ENCODE measurements around the gene THSD7A.

Gene THSD7A

GRCh38 chr7:11505471-11505985, 326.5 kb downstream of the THSD7A start:
- no peak overlapping the region for H3K4me3 ChIP-seq (ENCODE audit: low read length)
- no peak overlapping the region for H3K4me2 ChIP-seq (ENCODE audit: low read length)
- no peak overlapping the region for H3K9ac ChIP-seq (ENCODE audit: low read length)
- no peaks in the 10 kb centered on the region for H4K20me1 ChIP-seq (ENCODE audit: insufficient read depth, low read length)
- no peak overlapping the region for H3K27ac ChIP-seq (ENCODE audit: low read length)
- H3K4me1 ChIP-seq (ENCODE audit: low read length) = no peaks in the 10 kb centered on the region
- H3K36me3 ChIP-seq (replicated peaks; ENCODE audit: low read depth, low read length) = no peaks in the 10 kb centered on the region
- no peak overlapping the region for H2AFZ ChIP-seq (ENCODE audit: low read depth, low read length)
- no peaks in the 10 kb centered on the region for H3K9me3 ChIP-seq (ENCODE audit: insufficient read depth, low read length)
- TF ChIP-seq EZH2phosphoT487 (IDR thresholded peaks at IDR 0.05; ENCODE audit: low read depth) (no peak), CTCF (IDR thresholded peaks at IDR 0.05; ENCODE audit: low read depth, low read length) (no peak)
- H3K79me2 ChIP-seq (ENCODE audit: low read length) = no peaks in the 10 kb centered on the region
- H3K27me3 ChIP-seq (ENCODE audit: low read depth, low read length) = no peaks in the 10 kb centered on the region

- H3K4me3 ChIP-seq (ENCODE audit: low read length) = no peak overlapping the region
- no peak overlapping the region for H3K9ac ChIP-seq (ENCODE audit: low read length)
- H3K9me3 ChIP-seq (ENCODE audit: insufficient read depth, low read length) = no peaks in the 10 kb centered on the region
- TF ChIP-seq EZH2phosphoT487 (IDR thresholded peaks at IDR 0.05; ENCODE audit: low read depth) (no peak), CTCF (IDR thresholded peaks at IDR 0.05; ENCODE audit: low read depth, low read length) (no peak)
- H3K4me2 ChIP-seq (ENCODE audit: low read length) = no peak overlapping the region
- no peaks in the 10 kb centered on the region for H3K4me1 ChIP-seq (ENCODE audit: low read length)
- H4K20me1 ChIP-seq (ENCODE audit: insufficient read depth, low read length) = no peaks in the 10 kb centered on the region
- no peak overlapping the region for H2AFZ ChIP-seq (ENCODE audit: low read depth, low read length)
- H3K79me2 ChIP-seq (ENCODE audit: low read length) = no peaks in the 10 kb centered on the region
- H3K36me3 ChIP-seq (replicated peaks; ENCODE audit: low read depth, low read length) = no peaks in the 10 kb centered on the region
- no peaks in the 10 kb centered on the region for H3K27me3 ChIP-seq (ENCODE audit: low read depth, low read length)
- H3K27ac ChIP-seq (ENCODE audit: low read length) = no peak overlapping the region
Measured at GRCh38 chr7:11492307-11492706, 339.7 kb downstream of the THSD7A start.

DNA sequence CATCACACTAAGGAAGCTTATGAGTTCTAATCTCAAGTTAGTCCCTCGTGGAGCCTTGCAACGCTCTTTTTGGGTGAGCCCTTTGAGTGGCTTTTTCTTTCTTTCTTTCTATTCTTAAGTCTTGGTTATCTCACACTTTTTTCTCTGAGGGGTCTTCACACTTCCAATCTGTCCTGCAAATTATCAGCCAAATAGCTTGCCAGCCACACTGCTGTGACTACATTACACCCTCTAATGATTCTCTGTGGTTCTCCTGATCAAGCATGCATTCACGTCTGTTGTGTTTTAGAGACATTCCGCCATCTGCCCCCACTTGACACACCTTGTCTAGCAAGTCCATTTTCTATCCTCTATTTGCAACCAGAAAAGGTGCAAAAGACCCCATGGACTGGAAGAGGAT, 340.2 kb downstream of the THSD7A start:
- Histone ChIP-seq H3K4me3 (ENCODE audit: low read length) (no peak overlapping the region), H2AFZ (ENCODE audit: low read depth, low read length) (no peak overlapping the region), H4K20me1 (ENCODE audit: insufficient read depth, low read length) (no peaks in the 10 kb centered on the region), H3K4me2 (ENCODE audit: low read length) (no peak overlapping the region), H3K9me3 (ENCODE audit: insufficient read depth, low read length) (no peaks in the 10 kb centered on the region), H3K27ac (ENCODE audit: low read length) (no peak overlapping the region), H3K27me3 (ENCODE audit: low read depth, low read length) (no peaks in the 10 kb centered on the region), H3K79me2 (ENCODE audit: low read length) (no peaks in the 10 kb centered on the region), H3K36me3 (replicated peaks; ENCODE audit: low read depth, low read length) (no peaks in the 10 kb centered on the region), H3K9ac (ENCODE audit: low read length) (no peak overlapping the region), H3K4me1 (ENCODE audit: low read length) (no peaks in the 10 kb centered on the region)
- TF ChIP-seq EZH2phosphoT487 (IDR thresholded peaks at IDR 0.05; ENCODE audit: low read depth) (no peak), CTCF (IDR thresholded peaks at IDR 0.05; ENCODE audit: low read depth, low read length) (no peak)

GRCh38 chr7:11489280-11489679, 342.7 kb downstream of the THSD7A start:
- Histone ChIP-seq H3K27me3 (ENCODE audit: low read depth, low read length) (no peaks in the 10 kb centered on the region), H3K9ac (ENCODE audit: low read length) (no peak overlapping the region), H3K36me3 (replicated peaks; ENCODE audit: low read depth, low read length) (no peaks in the 10 kb centered on the region), H4K20me1 (ENCODE audit: insufficient read depth, low read length) (no peaks in the 10 kb centered on the region), H3K27ac (ENCODE audit: low read length) (no peak overlapping the region), H3K4me2 (ENCODE audit: low read length) (no peak overlapping the region), H3K4me3 (ENCODE audit: low read length) (no peak overlapping the region), H3K4me1 (ENCODE audit: low read length) (no peaks in the 10 kb centered on the region), H2AFZ (ENCODE audit: low read depth, low read length) (no peak overlapping the region), H3K9me3 (ENCODE audit: insufficient read depth, low read length) (no peaks in the 10 kb centered on the region), H3K79me2 (ENCODE audit: low read length) (no peaks in the 10 kb centered on the region)
- TF ChIP-seq EZH2phosphoT487 (IDR thresholded peaks at IDR 0.05; ENCODE audit: low read depth) (no peak), CTCF (IDR thresholded peaks at IDR 0.05; ENCODE audit: low read depth, low read length) (no peak)
